Measurements from ENCODE around the gene PML.

GRCh38 chr15:73948396-73948795 is 46.1 kb upstream of the PML start:
- TF ChIP-seq CTCF (optimal IDR thresholded peaks at IDR 0.05 in 1 of 3, IDR thresholded peaks at IDR 0.05 in 1 of 3, conservative IDR thresholded peaks at IDR 0.05 in 1 of 3; ENCODE audit: extremely low read depth in 1 of 3, insufficient read depth in 2 of 3, low read length in 3 of 3): no peak
- no peak for TF ChIP-seq EZH2 (IDR thresholded peaks at IDR 0.05; ENCODE audit: low read length)

Data from keratinocyte (primary cell).